IMR-90 (cell line): ENCODE results near the gene ACTR5. TPM values are rescaled to one million over a fixed set of nuclear protein-coding genes. Genes with fewer than 3 reads are reported as not detected.

Experiments
- ATAC-seq: fragments of 200-7000 bp; cut with Tn5 transposase; 2 replicates; pipeline ENCODE4 v1.9.1; 2020; ENCODE audit warnings: low read depth, mild to moderate bottlenecking, moderate library complexity
- BruUV-seq: library from RNA; stranded (reverse); fragments of 400-500 nt; replicated peaks from 2 replicates; lab custom pipeline; 2021; lab: Mats Ljungman, UMichigan
- CTCF ChIA-PET: fragments of 300-600 bp; formaldehyde crosslinking; extraction: SDS; loops from one replicate; lab custom pipeline; 2021; ENCODE audit warnings: antibody characterized with exemption; lab: Yijun Ruan, JAX
- POLR2A ChIA-PET: fragments of 300-600 bp; sonication (Branson Sonifier 250); formaldehyde crosslinking; loops from one replicate; lab custom pipeline; 2022; ENCODE audit warnings: antibody characterized with exemption; ENCODE audit not compliant: unreplicated experiment; lab: Charles Lee
- DNase-seq: peaks from one replicate; pipeline ENCODE4 v3.0.0; 2013
- H2AFZ ChIP-seq: replicated peaks from 2 replicates; pipeline ENCODE3; 2013; ENCODE audit warnings: low read length, mild to moderate bottlenecking; ENCODE audit not compliant: poor library complexity
- H2AK5ac ChIP-seq: 2 replicates; pipeline ENCODE4 v1.6.1; 2013; ENCODE audit warnings: low read depth, low read length, inconsistent platforms
- H2AK9ac ChIP-seq: replicated peaks from 2 replicates; pipeline ENCODE3; 2013; ENCODE audit warnings: mild to moderate bottlenecking, low read depth, low read length, moderate library complexity; ENCODE audit not compliant: poor library complexity
- H2BK120ac ChIP-seq: 2 replicates; pipeline ENCODE4 v1.6.1; 2013; ENCODE audit warnings: low read depth, low read length, inconsistent platforms
- H2BK15ac ChIP-seq: 3 replicates; pipeline ENCODE4 v1.6.1; 2013; ENCODE audit warnings: low read depth, low read length, inconsistent platforms
- H2BK20ac ChIP-seq: 2 replicates; pipeline ENCODE4 v1.6.1; 2013; ENCODE audit warnings: low read depth, mild to moderate bottlenecking, inconsistent platforms, low read length, moderate library complexity
- H2BK5ac ChIP-seq: 2 replicates; pipeline ENCODE4 v1.6.1; 2013; ENCODE audit warnings: mild to moderate bottlenecking, low read depth, low read length, inconsistent platforms; ENCODE audit not compliant: poor library complexity, severe bottlenecking
- H3K14ac ChIP-seq: replicated peaks from 2 replicates; pipeline ENCODE4 v1.6.1; 2013; ENCODE audit warnings: low read depth, low read length, inconsistent platforms
- H3K18ac ChIP-seq: 2 replicates; pipeline ENCODE4 v1.6.1; 2013; ENCODE audit warnings: low read depth, low read length, control low read depth
- H3K23ac ChIP-seq: 2 replicates; pipeline ENCODE4 v1.6.1; 2013; ENCODE audit warnings: low read depth, low read length, inconsistent platforms
- H3K27ac ChIP-seq: 2 replicates; pipeline ENCODE4 v1.5.1; 2013; ENCODE audit warnings: mild to moderate bottlenecking, control low read depth, low read length; ENCODE audit not compliant: insufficient read depth
- H3K27me3 ChIP-seq: 2 replicates; pipeline ENCODE4 v1.6.1; 2013; ENCODE audit warnings: low read length; ENCODE audit not compliant: control insufficient read depth, insufficient read depth
- H3K36me3 ChIP-seq: 2 replicates; pipeline ENCODE4 v1.6.1; 2013; ENCODE audit warnings: low read length, mixed read lengths; ENCODE audit not compliant: control insufficient read depth, insufficient read depth
- H3K4ac ChIP-seq: 2 replicates; pipeline ENCODE4 v1.6.1; 2013; ENCODE audit warnings: low read depth, low read length, inconsistent platforms
- H3K4me1 ChIP-seq: 2 replicates; pipeline ENCODE4 v1.6.1; 2013; ENCODE audit warnings: low read length, mixed read lengths; ENCODE audit not compliant: control insufficient read depth, insufficient read depth
- H3K4me2 ChIP-seq: 2 replicates; pipeline ENCODE4 v1.6.1; 2013; ENCODE audit warnings: low read depth, mild to moderate bottlenecking, control low read depth, low read length, moderate library complexity
- H3K4me3 ChIP-seq: 2 replicates; pipeline ENCODE4 v1.5.1; 2013; ENCODE audit warnings: low read depth, mild to moderate bottlenecking, control low read depth, low read length, moderate library complexity; ENCODE audit not compliant: insufficient read depth
- H3K56ac ChIP-seq: 2 replicates; pipeline ENCODE4 v1.6.1; 2013; ENCODE audit warnings: low read length, inconsistent platforms; ENCODE audit not compliant: insufficient read depth; ENCODE audit errors: extremely low read depth
- H3K79me1 ChIP-seq, 2 experiments: 2 replicates each; pipeline ENCODE4 v1.6.1; 2013; ENCODE audit warnings: low read length in 2 of 2, inconsistent platforms in 1 of 2, low read depth in 1 of 2
- H3K9ac ChIP-seq: 2 replicates; pipeline ENCODE4 v1.6.1; 2013; ENCODE audit warnings: low read depth, low read length, control low read depth
- H3K9me1 ChIP-seq: 2 replicates; pipeline ENCODE4 v1.6.1; 2013; ENCODE audit warnings: low read length, inconsistent platforms; ENCODE audit not compliant: insufficient read depth
- H3K9me3 ChIP-seq: 2 replicates; pipeline ENCODE4 v1.6.1; 2013; ENCODE audit warnings: low read length; ENCODE audit not compliant: control insufficient read depth, insufficient read depth
- H4K20me1 ChIP-seq: 2 replicates; pipeline ENCODE4 v1.6.1; 2013; ENCODE audit warnings: low read length, inconsistent platforms; ENCODE audit not compliant: insufficient read depth
- H4K5ac ChIP-seq: 2 replicates; pipeline ENCODE4 v1.6.1; 2013; ENCODE audit warnings: mild to moderate bottlenecking, low read depth, low read length, control low read depth
- H4K8ac ChIP-seq, 2 experiments: 2 replicates each; pipeline ENCODE4 v1.6.1; 2013; ENCODE audit warnings: low read depth in 2 of 2, low read length in 2 of 2, control low read depth in 1 of 2, inconsistent platforms in 1 of 2
- H4K91ac ChIP-seq: 2 replicates; pipeline ENCODE4 v1.6.1; 2013; ENCODE audit warnings: low read depth, low read length, inconsistent platforms; ENCODE audit not compliant: insufficient read depth
- BHLHE40 ChIP-seq: fragments of 150-350 bp; IDR thresholded peaks from 2 replicates; pipeline ENCODE4 v1.6.1; 2016; ENCODE audit warnings: mild to moderate bottlenecking, low read depth, low read length
- CEBPB ChIP-seq: IDR thresholded peaks from 2 replicates; pipeline ENCODE4 v1.6.1; 2012; ENCODE audit warnings: low read depth, low read length, improper control_type of control experiment
- CHD1 ChIP-seq: IDR thresholded peaks from 2 replicates; pipeline ENCODE4 v1.6.1; 2012; ENCODE audit warnings: low read depth, low read length, improper control_type of control experiment
- MAZ ChIP-seq: IDR thresholded peaks from 2 replicates; pipeline ENCODE4 v1.6.1; 2012; ENCODE audit warnings: low read depth, mild to moderate bottlenecking, low read length, improper control_type of control experiment, moderate library complexity, borderline replicate concordance
- MXI1 ChIP-seq: IDR thresholded peaks from 2 replicates; pipeline ENCODE4 v1.6.1; 2012; ENCODE audit warnings: low read depth, mild to moderate bottlenecking, low read length, moderate library complexity, borderline replicate concordance
- POLR2A ChIP-seq: IDR thresholded peaks from 2 replicates; pipeline ENCODE4 v1.6.1; 2012; ENCODE audit warnings: mild to moderate bottlenecking, low read depth, low read length
- RCOR1 ChIP-seq: IDR thresholded peaks from 2 replicates; pipeline ENCODE4 v1.6.1; 2012; ENCODE audit warnings: mild to moderate bottlenecking, low read length, improper control_type of control experiment; ENCODE audit not compliant: insufficient replicate concordance
- RFX5 ChIP-seq: IDR thresholded peaks from 2 replicates; pipeline ENCODE4 v1.8.0; 2012; ENCODE audit warnings: low read depth, mild to moderate bottlenecking, low read length, moderate library complexity
- SMC3 ChIP-seq: fragments of 150-350 bp; IDR thresholded peaks from 2 replicates; pipeline ENCODE4 v1.6.1; 2016; ENCODE audit warnings: low read depth, mild to moderate bottlenecking, antibody characterized with exemption, low read length, moderate library complexity
- USF2 ChIP-seq: fragments of 150-350 bp; IDR thresholded peaks from 2 replicates; pipeline ENCODE4 v1.6.1; 2017; ENCODE audit warnings: mild to moderate bottlenecking, antibody characterized with exemption, low read length, low read depth
- WGBS, 2 experiments: methylation state at CpG; one replicate each; pipeline versions ENCODE4 v1.1.5 to v1.1.7; 2013; ENCODE audit warnings: missing lambda C conversion rate in 2 of 2; ENCODE audit not compliant: insufficient read length in 1 of 2; ENCODE audit errors: extremely low coverage in 2 of 2; 5-methylcytosine and 5-hydroxymethylcytosine counted together
- dilution Hi-C: fragments of 300-500 bp; cut with HindIII; formaldehyde crosslinking; loops from one replicate; pipeline ENCODE4 v1.14.3; 2018; ENCODE audit warnings: low sequenced_read_pairs; ENCODE audit not compliant: unreplicated experiment
- in situ Hi-C: fragments of 300-500 bp; cut with MboI; formaldehyde crosslinking; loops from 3 replicates; pipeline ENCODE4 v1.14.3; 2019; ENCODE audit warnings: low sequenced_read_pairs, inconsistent platforms, mixed read lengths
- intact Hi-C: fragments of 100-400 bp; cut with micrococcal nuclease; formaldehyde crosslinking; loops from 2 replicates; pipeline ENCODE4 v1.10.0; 2022
- polyA plus RNA-seq, 3 experiments: library from polyadenylated mRNA; depleted of rRNA; stranded (reverse); fragments of >200 nt; gene quantifications; 2 replicates each; pipeline ENCODE4 v1.2.3, GENCODE V29; 2012; ENCODE audit warnings: low replicate concordance in 1 of 3
- total RNA-seq: library from RNA; depleted of rRNA; stranded (reverse); fragments of >200 nt; gene quantifications from 2 replicates; pipeline ENCODE4 v1.2.3, GENCODE V29; 2012
- TF ChIP-seq, protein P1 (sequence below): fragments of 150-350 bp; IDR thresholded peaks from 2 replicates; pipeline ENCODE4 v1.6.1; 2016; ENCODE audit warnings: low read depth, mild to moderate bottlenecking, low read length, moderate library complexity, borderline replicate concordance

ACTR5 gene
- total and polyA plus RNA-seq, 2 of the 4 experiments (the other 2 are of a cell fraction), result 5.9 to 6.6 TPM

GRCh38 chr20:38770970-38771369 lies 22.7 kb downstream of the ACTR5 start:
- Histone ChIP-seq H3K79me1 (no peaks in the 10 kb centered on the region), H2BK20ac (no peak overlapping the region), H3K4ac (no peak overlapping the region), H3K4me1 (no peaks in the 10 kb centered on the region), H2AFZ (no peak overlapping the region), H2BK15ac (no peak overlapping the region), H2BK120ac (no peak overlapping the region), H3K56ac (no peak overlapping the region), H3K27ac (no peak overlapping the region), H3K4me2 (no peak overlapping the region), H2BK5ac (no peak overlapping the region), H3K14ac (no peak overlapping the region), H4K5ac (no peak overlapping the region), H4K8ac (no peak overlapping the region), H4K20me1 (no peaks in the 10 kb centered on the region), H3K9ac (no peak overlapping the region), H3K18ac (no peak overlapping the region), H2AK5ac (no peak overlapping the region), H3K36me3 (peaks cover 29% of the 10 kb centered on the region), H3K9me3 (no peaks in the 10 kb centered on the region), H2AK9ac (no peak overlapping the region), H4K91ac (no peak overlapping the region), H3K27me3 (no peaks in the 10 kb centered on the region), H3K9me1 (peaks cover 3% of the 10 kb centered on the region; the same call in 1 of the 2 replicates), H3K23ac (no peak overlapping the region), H3K4me3 (no peak overlapping the region)
- ChIA-PET POLR2A (no interaction called here), CTCF (no interaction called here)
- no TSS peak for BruUV-seq
- 100% methylated on average over 2 of the region's 7 CpGs; no CpG with 5 or more reads in 1 of the 2 experiments for WGBS, 2 experiments
- intact Hi-C loops, result no loop called here
- dilution Hi-C loops, result no loop called here
- DNase-seq (no peak), ATAC-seq (no peak)
- in situ Hi-C loops, result loop anchor here (25.0 kb wide), 1 partner anchor 266 kb away; no protein-coding TSS in a partner anchor
- TF ChIP-seq SMC3, result no peak
- no peak for TF ChIP-seq MXI1
- no peak for TF ChIP-seq USF2
- no peak for TF ChIP-seq BHLHE40
- TF ChIP-seq, protein P1, sequence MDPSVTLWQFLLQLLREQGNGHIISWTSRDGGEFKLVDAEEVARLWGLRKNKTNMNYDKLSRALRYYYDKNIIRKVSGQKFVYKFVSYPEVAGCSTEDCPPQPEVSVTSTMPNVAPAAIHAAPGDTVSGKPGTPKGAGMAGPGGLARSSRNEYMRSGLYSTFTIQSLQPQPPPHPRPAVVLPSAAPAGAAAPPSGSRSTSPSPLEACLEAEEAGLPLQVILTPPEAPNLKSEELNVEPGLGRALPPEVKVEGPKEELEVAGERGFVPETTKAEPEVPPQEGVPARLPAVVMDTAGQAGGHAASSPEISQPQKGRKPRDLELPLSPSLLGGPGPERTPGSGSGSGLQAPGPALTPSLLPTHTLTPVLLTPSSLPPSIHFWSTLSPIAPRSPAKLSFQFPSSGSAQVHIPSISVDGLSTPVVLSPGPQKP, result no peak
- no peak for TF ChIP-seq RCOR1
- TF ChIP-seq POLR2A, result no peak
- TF ChIP-seq RFX5, result no peak
- TF ChIP-seq CEBPB, result no peak
- TF ChIP-seq MAZ, result no peak
- no peak for TF ChIP-seq CHD1
